Neural cell (in vitro differentiated cells): ENCODE data around the gene CHRNA4. TPM values are rescaled to one million over a fixed set of nuclear protein-coding genes. Genes with fewer than 3 reads are reported as not detected.

ENCODE experiments used
- H2AFZ ChIP-seq: fragments of 200-600, 300-800 bp; sonication (generic), shearing (Covaris generic); 2 replicates; pipeline ENCODE4 v1.6.0; 2014; ENCODE audit warnings: low read depth, mild to moderate bottlenecking, antibody characterized with exemption, low read length, moderate library complexity
- H3F3A ChIP-seq: fragments of 200-600 bp; shearing (Covaris generic); 2 replicates; pipeline ENCODE4 v1.6.1; 2016; ENCODE audit warnings: mild to moderate bottlenecking, moderate library complexity, mixed read lengths, antibody characterized with exemption, low read length; ENCODE audit not compliant: insufficient read depth, poor library complexity, severe bottlenecking
- H3K27ac ChIP-seq: fragments of 200-600, 300-800 bp; sonication (generic), shearing (Covaris generic); 2 replicates; pipeline ENCODE4 v1.5.1; 2014; ENCODE audit warnings: mild to moderate bottlenecking, low read length, moderate library complexity
- H3K27me3 ChIP-seq: fragments of 300-800, 200-600 bp; sonication (generic), shearing (Covaris generic); 2 replicates; pipeline ENCODE4 v1.6.0; 2014; ENCODE audit warnings: mild to moderate bottlenecking, low read depth, low read length, moderate library complexity; ENCODE audit not compliant: insufficient read depth
- H3K36me3 ChIP-seq: fragments of 300-800, 200-600 bp; sonication (generic), shearing (Covaris generic); 2 replicates; pipeline ENCODE4 v1.5.1; 2014; ENCODE audit warnings: mild to moderate bottlenecking, antibody characterized with exemption, low read length, moderate library complexity; ENCODE audit not compliant: insufficient read depth
- H3K4me2 ChIP-seq: fragments of 300-800, 200-600 bp; sonication (generic), shearing (Covaris generic); 2 replicates; pipeline ENCODE4 v1.6.0; 2014; ENCODE audit warnings: mild to moderate bottlenecking, low read length
- H3K4me3 ChIP-seq: fragments of 300-800, 200-600 bp; sonication (generic), shearing (Covaris generic); 2 replicates; pipeline ENCODE4 v1.5.1; 2014; ENCODE audit warnings: mild to moderate bottlenecking, low read length, moderate library complexity
- H3K79me2 ChIP-seq: fragments of 200-600 bp; shearing (Covaris generic); replicated peaks from 2 replicates; pipeline ENCODE4 v1.6.0; 2014; ENCODE audit warnings: mild to moderate bottlenecking, low read length, moderate library complexity; ENCODE audit not compliant: insufficient read depth
- H3K9ac ChIP-seq: fragments of 300-800, 200-600 bp; sonication (generic), shearing (Covaris generic); 2 replicates; pipeline ENCODE4 v1.6.1; 2016; ENCODE audit warnings: mild to moderate bottlenecking, low read length, mixed read lengths
- H3K9me2 ChIP-seq: fragments of 200-600 bp; shearing (Covaris generic); 2 replicates; pipeline ENCODE4 v1.6.1; 2016; ENCODE audit warnings: mild to moderate bottlenecking, low read length, mixed read lengths; ENCODE audit not compliant: insufficient read depth
- H3K9me3 ChIP-seq: fragments of 200-600, 300-800 bp; sonication (generic), shearing (Covaris generic); 2 replicates; pipeline ENCODE4 v1.6.1; 2016; ENCODE audit warnings: mild to moderate bottlenecking, mixed run types, low read length, moderate library complexity, mixed read lengths
- H4K20me1 ChIP-seq: fragments of 200-600 bp; shearing (Covaris generic); 2 replicates; pipeline ENCODE4 v1.6.1; 2016; ENCODE audit warnings: mild to moderate bottlenecking, mixed run types; ENCODE audit not compliant: insufficient read depth
- CTCF ChIP-seq: fragments of 450-650 bp; IDR thresholded peaks from 2 replicates; pipeline ENCODE4 v1.5.1; 2014; ENCODE audit warnings: antibody characterized with exemption, mild to moderate bottlenecking, moderate library complexity; ENCODE audit not compliant: poor library complexity, severe bottlenecking
- EP300 ChIP-seq: fragments of 450-650 bp; conservative IDR thresholded peaks from 2 replicates; pipeline ENCODE4 v1.6.1; 2014; ENCODE audit warnings: antibody characterized with exemption, mild to moderate bottlenecking, moderate library complexity; ENCODE audit not compliant: poor library complexity, severe bottlenecking
- EZH2 ChIP-seq: fragments of 200-600, 300-800 bp; shearing (Covaris generic), sonication (generic); IDR thresholded peaks from 2 replicates; pipeline ENCODE4 v1.6.1; 2014; ENCODE audit warnings: antibody characterized with exemption, low read length, borderline replicate concordance, mild to moderate bottlenecking; ENCODE audit not compliant: insufficient read depth, poor library complexity, severe bottlenecking
- MXI1 ChIP-seq: fragments of 450-650 bp; conservative IDR thresholded peaks from 2 replicates; pipeline ENCODE4 v1.6.1; 2014; ENCODE audit warnings: antibody characterized with exemption, mild to moderate bottlenecking; ENCODE audit not compliant: poor library complexity, severe bottlenecking
- POLR2AphosphoS5 ChIP-seq: IDR thresholded peaks from 2 replicates; pipeline ENCODE4 v1.6.1; 2012
- RAD21 ChIP-seq: fragments of 450-650 bp; conservative IDR thresholded peaks from 2 replicates; pipeline ENCODE4 v1.6.1; 2014; ENCODE audit warnings: antibody characterized with exemption, mild to moderate bottlenecking, moderate library complexity
- REST ChIP-seq: IDR thresholded peaks from 2 replicates; pipeline ENCODE4 v1.6.1; 2012; ENCODE audit warnings: borderline replicate concordance
- SMC3 ChIP-seq: fragments of 450-650 bp; conservative IDR thresholded peaks from 2 replicates; pipeline ENCODE4 v1.6.1; 2014; ENCODE audit warnings: antibody characterized with exemption, mild to moderate bottlenecking, moderate library complexity; ENCODE audit not compliant: poor library complexity
- TAF1 ChIP-seq: IDR thresholded peaks from 2 replicates; pipeline ENCODE4 v1.6.1; 2012; ENCODE audit warnings: low read depth
- polyA plus RNA-seq: library from polyadenylated mRNA; depleted of rRNA; stranded (reverse); fragments of >200 nt; gene quantifications from 2 replicates; pipeline ENCODE4 v1.2.3, GENCODE V29; 2014

The CHRNA4 gene
- polyA plus RNA-seq, 1 donor from 2014 or later, result 6.8 TPM

- no peak overlapping the region for H3K4me2 ChIP-seq
- no peaks in the 10 kb centered on the region for H3K79me2 ChIP-seq
- no peaks in the 10 kb centered on the region for H3K9me3 ChIP-seq
- H3K9me2 ChIP-seq, result no peaks in the 10 kb centered on the region
- H3K4me3 ChIP-seq, result no peak overlapping the region
- H3K27me3 ChIP-seq, result no peaks in the 10 kb centered on the region
- H3K9ac ChIP-seq, result no peak overlapping the region
- no peak for TF ChIP-seq EZH2
- TF ChIP-seq RAD21, result no peak
- TF ChIP-seq POLR2AphosphoS5, result no peak
- TF ChIP-seq EP300, result no peak
- no peak for TF ChIP-seq SMC3
- no peak for TF ChIP-seq MXI1
- no peak for TF ChIP-seq TAF1
- no peak for TF ChIP-seq REST
- no peak for TF ChIP-seq CTCF
- no peaks in the 10 kb centered on the region for H3F3A ChIP-seq
- no peaks in the 10 kb centered on the region for H4K20me1 ChIP-seq
- H2AFZ ChIP-seq, result no peak overlapping the region
- H3K36me3 ChIP-seq, result no peaks in the 10 kb centered on the region
- H3K27ac ChIP-seq, result no peak overlapping the region
These were observed 30.2 kb downstream of the CHRNA4 start for GRCh38 chr20:63330940-63331339.

GRCh38 chr20:63330084-63330760, 30.9 kb downstream of the CHRNA4 start:
- Histone ChIP-seq H3K9ac (no peak overlapping the region), H3K4me2 (no peak overlapping the region), H3F3A (no peaks in the 10 kb centered on the region), H3K36me3 (no peaks in the 10 kb centered on the region), H3K27ac (no peak overlapping the region), H3K9me2 (no peaks in the 10 kb centered on the region), H3K4me3 (no peak overlapping the region), H2AFZ (no peak overlapping the region), H4K20me1 (no peaks in the 10 kb centered on the region), H3K9me3 (no peaks in the 10 kb centered on the region), H3K27me3 (no peaks in the 10 kb centered on the region), H3K79me2 (no peaks in the 10 kb centered on the region)
- TF ChIP-seq REST (no peak), EP300 (no peak), CTCF (no peak), POLR2AphosphoS5 (no peak), TAF1 (no peak), EZH2 (no peak), RAD21 (no peak), MXI1 (no peak), SMC3 (no peak)
